GOT3 (cell line): ENCODE data around the gene GALNT5.

Experiments used
- DNase-seq: peaks from one replicate; lab custom pipeline; 2025; ENCODE audit warnings: mixed read lengths; lab: John Stamatoyannopoulos, UW

The GALNT5 gene

DNA sequence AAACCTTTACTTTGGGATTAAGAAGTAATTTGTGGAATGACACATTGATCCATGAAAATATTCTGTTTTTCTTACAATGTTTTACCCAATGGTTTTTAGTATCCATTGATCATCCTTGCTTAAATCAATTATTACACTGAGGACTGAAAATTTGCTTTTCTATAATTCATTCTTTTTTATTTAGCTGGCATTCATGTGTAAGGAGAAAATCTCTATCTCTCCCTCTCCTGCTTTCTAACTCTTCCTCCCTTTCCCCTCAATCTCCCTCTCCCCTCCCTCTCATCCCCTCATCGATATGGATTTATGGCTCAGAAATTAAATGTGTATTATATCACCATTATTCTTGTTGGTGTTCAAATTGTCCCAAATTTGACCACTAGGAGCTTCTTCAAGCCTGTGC lies 29.7 kb downstream of the GALNT5 start:
- DNase-seq: no peak

DNA sequence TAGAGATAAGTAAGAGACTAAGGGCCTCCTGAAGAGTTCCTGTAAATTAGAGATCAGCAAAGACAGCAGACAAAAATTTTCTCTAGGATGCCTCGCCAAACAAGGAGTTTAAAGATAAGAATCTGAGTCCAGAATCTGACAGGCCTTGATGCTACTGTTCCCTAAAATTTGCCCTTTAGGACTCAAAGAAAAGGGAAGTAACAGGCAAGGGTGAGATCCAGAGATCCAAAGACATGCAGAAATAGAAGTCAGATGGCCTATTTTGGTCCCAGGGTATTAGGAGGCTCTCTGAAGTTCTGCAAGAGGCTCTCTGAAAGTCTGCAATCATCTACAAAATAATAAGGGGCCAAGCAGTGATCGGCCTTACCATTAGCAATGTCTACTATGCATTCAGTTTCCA lies 33.0 kb downstream of the GALNT5 start:
- no peak for DNase-seq

DNA sequence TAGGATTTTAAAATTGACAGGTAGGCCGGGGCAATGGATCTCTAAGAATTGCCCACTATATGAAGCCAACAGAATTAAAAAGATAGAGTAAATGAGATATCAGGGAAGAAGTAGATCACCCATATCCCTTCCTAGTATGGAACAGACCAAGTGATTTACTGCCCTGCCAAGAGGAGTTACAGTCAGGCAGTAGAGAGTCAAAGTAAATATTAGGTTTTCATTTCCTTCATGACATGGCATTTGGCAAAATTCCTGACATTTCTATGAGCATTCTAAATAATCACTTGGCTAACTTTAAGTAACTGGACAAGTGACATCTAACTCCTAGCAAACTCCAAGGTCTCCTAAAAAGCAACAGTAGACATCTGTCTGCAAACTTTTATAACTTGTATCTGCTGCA lies 33.5 kb downstream of the GALNT5 start:
- no peak for DNase-seq

- DNase-seq: no peak
Observed at GRCh38 chr2:157292853-157293252, 35.3 kb downstream of the GALNT5 start.

GRCh38 chr2:157296490-157296889 lies 39.0 kb downstream of the GALNT5 start:
- DNase-seq: no peak

- DNase-seq: no peak
Observed at GRCh38 chr2:157296958-157297357, 39.5 kb downstream of the GALNT5 start.

GRCh38 chr2:157301307-157301706 lies 43.8 kb downstream of the GALNT5 start:
- no peak for DNase-seq

DNA sequence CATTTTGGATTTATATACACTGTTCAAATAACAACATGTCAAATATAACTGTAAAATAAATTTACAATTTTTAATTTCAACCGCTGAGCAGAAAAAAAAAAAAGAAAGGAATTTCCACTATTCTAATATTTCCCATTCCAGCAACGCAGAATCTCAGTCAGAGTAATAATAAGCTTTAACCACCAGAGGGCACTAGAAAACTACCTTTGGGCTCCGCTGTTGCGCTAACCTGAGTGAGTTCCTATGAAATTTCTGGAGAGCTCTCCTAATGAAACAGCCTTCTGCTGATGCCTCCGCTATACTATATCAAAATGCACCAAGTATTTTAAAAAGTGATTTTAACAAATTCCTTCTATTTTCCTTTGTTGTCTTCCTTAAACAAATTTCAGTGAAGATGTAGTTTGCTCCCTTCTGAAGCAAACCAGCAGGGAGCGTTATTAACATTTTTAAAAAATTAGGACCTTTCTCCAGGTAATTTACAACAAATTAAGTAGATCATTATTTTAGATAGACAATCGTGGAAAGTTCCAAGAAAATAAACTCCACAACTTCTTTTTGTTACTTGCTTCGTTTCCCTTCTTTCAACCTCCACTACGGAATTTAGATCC lies 45.1 kb downstream of the GALNT5 start:
- no peak for DNase-seq

GRCh38 chr2:157303612-157304011 lies 46.1 kb downstream of the GALNT5 start:
- DNase-seq: no peak

- no peak for DNase-seq
Observed at GRCh38 chr2:157304811-157305722, 47.6 kb downstream of the GALNT5 start.

- DNase-seq: no peak
Observed at GRCh38 chr2:157305723-157306110, 48.2 kb downstream of the GALNT5 start.

DNA sequence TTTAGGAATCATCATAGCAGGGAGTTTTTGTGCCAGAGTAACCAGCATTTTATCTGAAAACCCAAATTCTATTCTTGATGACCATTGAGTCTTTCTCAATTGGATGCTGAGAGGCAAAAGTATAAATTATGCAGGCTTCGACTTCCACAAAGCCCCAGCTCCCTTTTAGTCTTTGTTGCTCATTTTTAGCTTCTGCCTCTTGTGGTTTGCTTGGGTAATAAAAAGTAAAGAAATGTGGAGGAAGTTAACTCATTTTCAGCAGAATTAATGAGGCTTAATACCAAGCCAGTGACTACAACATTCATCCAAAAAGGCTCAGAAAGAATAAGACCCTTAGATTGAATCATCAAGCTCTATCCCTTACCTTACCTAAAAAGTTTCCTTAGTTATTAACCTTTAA lies 49.5 kb downstream of the GALNT5 start:
- DNase-seq: no peak

DNA sequence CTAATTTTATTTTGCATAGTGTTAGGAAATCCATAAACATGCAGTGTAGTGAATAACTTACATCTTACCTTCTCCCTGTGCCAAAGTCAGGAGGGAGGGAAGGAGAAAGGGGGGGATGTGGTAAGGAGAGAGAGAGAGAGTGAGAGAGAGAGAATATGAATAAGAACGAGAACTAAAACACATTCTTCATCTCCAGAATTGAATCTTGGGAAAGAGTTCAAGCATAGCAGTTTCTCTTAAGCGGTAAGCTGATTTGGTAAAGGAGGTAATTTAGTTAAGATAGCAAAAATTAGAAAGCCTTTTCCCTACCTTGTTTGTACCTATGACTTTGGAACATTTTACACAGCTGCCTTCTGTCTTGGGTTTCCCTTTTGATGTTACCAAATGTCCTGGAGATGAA lies 52.4 kb downstream of the GALNT5 start:
- no peak for DNase-seq

- DNase-seq: no peak
Observed at GRCh38 chr2:157311706-157312105, 54.2 kb downstream of the GALNT5 start.

- no peak for DNase-seq
Observed at GRCh38 chr2:157312866-157313486, 55.5 kb downstream of the GALNT5 start.

GRCh38 chr2:157315901-157316300 lies 58.4 kb downstream of the GALNT5 start:
- no peak for DNase-seq

- no peak for DNase-seq
Observed at GRCh38 chr2:157318884-157319283, 61.4 kb downstream of the GALNT5 start.

DNA sequence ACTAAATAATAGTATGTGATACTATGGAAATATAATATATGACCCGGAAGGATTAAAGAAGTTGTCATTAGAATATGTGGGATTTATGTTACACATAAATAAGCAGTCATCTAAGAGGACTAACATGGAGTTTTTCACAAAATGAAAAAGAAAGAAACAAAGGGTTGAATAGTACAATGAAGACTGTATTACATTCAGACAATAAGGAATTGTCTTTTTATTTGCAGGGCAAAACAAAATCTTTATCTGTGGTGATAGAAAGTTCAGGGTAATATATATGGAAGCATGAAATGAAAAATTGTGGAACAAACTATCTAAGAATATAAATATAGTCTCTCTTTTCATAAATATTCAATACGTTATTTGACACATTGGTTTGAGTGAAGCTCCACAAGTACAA lies 62.3 kb downstream of the GALNT5 start:
- DNase-seq: no peak

GRCh38 chr2:157320409-157320808 lies 62.9 kb downstream of the GALNT5 start:
- no peak for DNase-seq

GRCh38 chr2:157321466-157321865 lies 64.0 kb downstream of the GALNT5 start:
- no peak for DNase-seq

- no peak for DNase-seq
Observed at GRCh38 chr2:157322432-157322831, 64.9 kb downstream of the GALNT5 start.

DNA sequence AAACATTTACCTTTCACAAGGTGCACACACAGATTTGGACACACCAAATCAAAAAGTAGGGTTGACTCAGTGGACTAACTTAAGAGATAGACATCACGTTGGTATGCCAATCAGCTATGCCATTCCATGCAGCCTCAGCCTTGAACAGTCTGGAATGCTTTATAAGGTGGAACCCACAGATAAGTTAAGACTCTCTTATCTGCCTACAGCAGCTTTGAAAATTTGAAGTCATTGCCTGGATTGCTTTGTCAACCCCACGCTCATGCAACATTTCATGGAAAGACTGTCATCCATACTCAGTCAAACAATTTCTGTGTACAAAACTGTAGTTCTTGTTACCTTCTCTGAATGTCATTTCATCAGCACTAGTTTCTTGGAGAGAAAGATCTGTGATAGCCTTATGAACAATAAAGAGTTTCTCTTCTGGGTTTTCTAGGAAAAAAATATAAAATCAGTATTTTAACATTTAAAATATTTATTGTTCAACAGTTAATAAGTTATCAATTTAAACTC lies 66.9 kb downstream of the GALNT5 start:
- DNase-seq: no peak

DNA sequence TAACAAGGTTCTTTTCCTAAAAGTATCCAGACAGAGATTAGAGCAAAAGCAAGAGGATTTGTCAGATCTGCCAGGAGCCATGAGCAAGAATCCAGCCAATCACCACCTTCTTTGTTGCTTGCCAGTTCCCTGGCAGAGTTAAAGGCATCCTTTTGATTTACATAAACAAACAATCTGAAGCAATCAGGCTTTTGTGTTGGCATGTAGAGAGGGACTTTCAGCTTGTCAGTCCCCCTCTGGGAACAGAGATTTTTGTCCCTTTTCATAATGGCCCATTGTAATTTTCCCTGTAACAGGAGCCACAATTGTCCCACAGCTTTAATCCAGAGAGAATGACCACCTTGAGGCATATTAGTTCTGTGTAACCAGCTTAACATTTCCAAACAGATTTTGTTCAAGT lies 68.3 kb downstream of the GALNT5 start, which contains the start of gene ERMN:
ERMN (minus strand) TSS at position 39 of the 400 bp plus-strand sequence. CDS start 182 bp downstream, outside the sequence.
- DNase-seq: no peak
